Measurements from ENCODE around the gene MIGA2. TPM values are rescaled to one million over a fixed set of nuclear protein-coding genes. Genes with fewer than 3 reads are reported as not detected.

MIGA2 gene
- total RNA-seq, 1 donor from 2014 or later, result 19.7 TPM

DNA sequence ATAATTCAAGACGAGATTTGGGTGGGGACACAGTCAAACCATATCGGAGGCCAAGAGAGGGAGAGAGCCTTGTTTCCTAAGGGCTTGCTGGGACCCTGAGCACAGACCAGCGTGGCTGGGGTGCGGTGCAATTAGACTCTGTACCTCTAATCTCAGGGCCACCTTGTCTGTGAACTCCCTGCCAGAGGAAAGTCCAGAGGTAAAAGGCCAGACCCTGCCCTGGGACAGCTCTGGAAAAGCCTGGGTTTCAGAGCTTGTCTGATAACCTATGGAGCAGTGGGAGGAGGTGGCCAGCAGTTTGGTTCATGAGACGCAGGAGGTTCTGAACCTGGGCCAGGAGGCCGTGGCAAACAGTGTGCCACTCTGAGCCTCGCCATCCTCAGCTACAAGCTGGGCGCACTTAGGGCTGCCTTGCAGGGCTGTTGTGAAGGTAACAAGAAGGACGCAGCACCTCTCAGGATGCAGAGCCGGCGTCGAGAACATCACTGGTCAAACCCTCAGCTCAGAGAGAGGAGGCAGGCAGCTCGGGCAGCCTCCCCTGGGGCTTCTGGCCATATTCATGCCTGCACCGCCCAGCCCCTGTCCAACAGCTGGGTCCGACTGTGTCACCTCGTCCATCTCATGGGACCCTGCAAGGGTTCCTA, 39.7 kb downstream of the MIGA2 start:
- H3K36me3 Mint-ChIP-seq (ENCODE audit: low read depth), result no peaks in the 10 kb centered on the region
- peaks cover 13% of the 10 kb centered on the region for H3K4me1 Mint-ChIP-seq (ENCODE audit: low read depth)
- DNase-seq (ENCODE audit: low spot score), result no peak
- no peaks in the 10 kb centered on the region for H3K9me3 Mint-ChIP-seq (ENCODE audit: low read depth)
- TF ChIP-seq, protein P1, sequence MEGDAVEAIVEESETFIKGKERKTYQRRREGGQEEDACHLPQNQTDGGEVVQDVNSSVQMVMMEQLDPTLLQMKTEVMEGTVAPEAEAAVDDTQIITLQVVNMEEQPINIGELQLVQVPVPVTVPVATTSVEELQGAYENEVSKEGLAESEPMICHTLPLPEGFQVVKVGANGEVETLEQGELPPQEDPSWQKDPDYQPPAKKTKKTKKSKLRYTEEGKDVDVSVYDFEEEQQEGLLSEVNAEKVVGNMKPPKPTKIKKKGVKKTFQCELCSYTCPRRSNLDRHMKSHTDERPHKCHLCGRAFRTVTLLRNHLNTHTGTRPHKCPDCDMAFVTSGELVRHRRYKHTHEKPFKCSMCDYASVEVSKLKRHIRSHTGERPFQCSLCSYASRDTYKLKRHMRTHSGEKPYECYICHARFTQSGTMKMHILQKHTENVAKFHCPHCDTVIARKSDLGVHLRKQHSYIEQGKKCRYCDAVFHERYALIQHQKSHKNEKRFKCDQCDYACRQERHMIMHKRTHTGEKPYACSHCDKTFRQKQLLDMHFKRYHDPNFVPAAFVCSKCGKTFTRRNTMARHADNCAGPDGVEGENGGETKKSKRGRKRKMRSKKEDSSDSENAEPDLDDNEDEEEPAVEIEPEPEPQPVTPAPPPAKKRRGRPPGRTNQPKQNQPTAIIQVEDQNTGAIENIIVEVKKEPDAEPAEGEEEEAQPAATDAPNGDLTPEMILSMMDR (IDR thresholded peaks at IDR 0.05), result no peak
- H3K4me3 Mint-ChIP-seq (ENCODE audit: unreplicated experiment), result no peak overlapping the region
- H3K27me3 Mint-ChIP-seq (ENCODE audit: low read depth), result no peaks in the 10 kb centered on the region
- no peak overlapping the region for H3K27ac Mint-ChIP-seq (ENCODE audit: unreplicated experiment)

DNA sequence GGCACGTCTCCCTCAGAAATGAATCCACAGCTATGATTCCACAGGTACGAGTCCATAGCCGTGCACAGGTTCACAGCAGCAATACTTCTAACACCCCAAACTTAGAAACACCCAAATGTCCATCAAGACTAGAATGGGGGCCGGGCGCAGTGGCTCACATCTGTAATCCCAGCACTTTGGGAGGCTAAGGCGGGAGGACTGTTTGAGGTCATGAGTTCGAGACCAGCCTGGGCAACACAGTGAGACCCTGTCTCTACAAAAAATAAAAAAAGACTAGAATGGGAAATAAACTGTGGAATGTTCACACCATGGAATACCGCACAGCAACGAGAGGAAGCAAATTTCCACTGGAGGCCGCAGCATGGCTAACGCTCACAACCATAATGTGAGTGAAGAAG, 40.2 kb downstream of the MIGA2 start:
- no peak for DNase-seq (ENCODE audit: low spot score)
- Mint-ChIP-seq H3K36me3 (ENCODE audit: low read depth) (no peaks in the 10 kb centered on the region), H3K4me1 (ENCODE audit: low read depth) (peaks cover 15% of the 10 kb centered on the region), H3K9me3 (ENCODE audit: low read depth) (no peaks in the 10 kb centered on the region), H3K27me3 (ENCODE audit: low read depth) (no peaks in the 10 kb centered on the region), H3K4me3 (ENCODE audit: unreplicated experiment) (no peak overlapping the region), H3K27ac (ENCODE audit: unreplicated experiment) (no peak overlapping the region)
- TF ChIP-seq, protein P1 (IDR thresholded peaks at IDR 0.05), result no peak

DNA sequence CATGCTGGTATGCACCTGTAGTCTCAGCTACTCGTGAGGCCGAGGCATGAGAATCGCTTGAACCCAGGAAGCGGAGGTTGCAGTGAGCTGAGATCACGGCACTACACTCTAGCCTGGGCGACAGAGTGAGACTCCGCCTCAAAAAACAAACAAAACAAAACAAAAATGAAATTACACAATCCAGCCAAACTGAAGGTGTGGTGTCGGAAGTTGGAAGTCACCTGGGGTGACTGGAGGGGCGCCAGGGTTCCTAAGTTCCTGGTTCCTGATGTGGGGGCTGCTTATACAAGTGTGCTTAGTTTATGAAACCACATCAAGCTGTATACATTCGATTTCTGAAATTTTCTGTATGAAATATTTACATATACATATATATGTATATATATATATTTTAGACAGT, 40.8 kb downstream of the MIGA2 start:
- no peak for DNase-seq (ENCODE audit: low spot score)
- no peak overlapping the region for H3K27ac Mint-ChIP-seq (ENCODE audit: unreplicated experiment)
- H3K4me3 Mint-ChIP-seq (ENCODE audit: unreplicated experiment), result no peak overlapping the region
- TF ChIP-seq, protein P1 (IDR thresholded peaks at IDR 0.05), result no peak
- H3K9me3 Mint-ChIP-seq (ENCODE audit: low read depth), result no peaks in the 10 kb centered on the region
- H3K36me3 Mint-ChIP-seq (ENCODE audit: low read depth), result no peaks in the 10 kb centered on the region
- no peaks in the 10 kb centered on the region for H3K27me3 Mint-ChIP-seq (ENCODE audit: low read depth)
- peaks cover 21% of the 10 kb centered on the region for H3K4me1 Mint-ChIP-seq (ENCODE audit: low read depth)

DNA sequence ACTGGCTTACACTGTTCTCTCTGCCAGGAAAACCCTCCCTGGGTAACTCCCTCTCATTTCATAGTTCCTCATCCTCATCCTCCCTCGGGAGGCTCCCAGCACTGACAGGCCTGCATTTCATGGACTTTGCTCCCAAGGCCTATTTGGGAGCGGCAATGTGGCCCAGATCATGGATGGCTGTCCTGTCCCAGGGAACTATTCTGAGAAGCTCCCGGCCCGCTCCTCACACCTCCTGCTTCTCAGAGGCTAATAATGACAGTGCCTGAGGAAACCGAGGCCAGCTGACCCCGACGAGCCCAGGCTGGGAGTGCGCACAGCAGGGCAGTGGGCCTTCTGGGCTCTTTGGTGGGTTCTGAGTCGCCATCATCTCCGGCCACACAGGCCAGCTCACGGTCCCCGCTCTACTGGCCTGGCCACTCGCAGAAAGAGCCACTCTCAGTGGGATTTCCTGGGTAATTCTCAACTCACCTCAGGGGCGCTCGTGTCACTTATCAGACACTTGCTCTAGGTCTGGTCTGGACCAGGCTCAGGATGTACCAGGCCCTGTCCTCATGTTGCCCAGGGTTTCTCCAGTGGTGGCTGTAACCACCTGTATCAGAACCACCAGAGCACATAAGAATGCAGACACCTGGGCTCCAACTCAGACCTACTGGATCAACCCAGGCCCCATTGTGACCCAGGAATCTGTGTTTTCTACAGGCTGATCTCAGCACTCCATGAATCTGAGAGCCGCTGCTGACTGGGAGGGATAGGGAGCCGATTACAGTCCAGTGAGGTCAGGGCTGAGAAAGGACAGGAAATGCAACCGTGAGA, 42.5 kb downstream of the MIGA2 start:
- Mint-ChIP-seq H3K4me3 (ENCODE audit: unreplicated experiment) (peak overlapping the region; percentile 19), H3K9me3 (ENCODE audit: low read depth) (no peaks in the 10 kb centered on the region), H3K4me1 (ENCODE audit: low read depth) (peaks cover 21% of the 10 kb centered on the region), H3K27me3 (ENCODE audit: low read depth) (no peaks in the 10 kb centered on the region), H3K36me3 (ENCODE audit: low read depth) (no peaks in the 10 kb centered on the region), H3K27ac (ENCODE audit: unreplicated experiment) (no peak overlapping the region)
- peak; percentile 52 for DNase-seq (ENCODE audit: low spot score)
- TF ChIP-seq, protein P1 (IDR thresholded peaks at IDR 0.05), result no peak

DNA sequence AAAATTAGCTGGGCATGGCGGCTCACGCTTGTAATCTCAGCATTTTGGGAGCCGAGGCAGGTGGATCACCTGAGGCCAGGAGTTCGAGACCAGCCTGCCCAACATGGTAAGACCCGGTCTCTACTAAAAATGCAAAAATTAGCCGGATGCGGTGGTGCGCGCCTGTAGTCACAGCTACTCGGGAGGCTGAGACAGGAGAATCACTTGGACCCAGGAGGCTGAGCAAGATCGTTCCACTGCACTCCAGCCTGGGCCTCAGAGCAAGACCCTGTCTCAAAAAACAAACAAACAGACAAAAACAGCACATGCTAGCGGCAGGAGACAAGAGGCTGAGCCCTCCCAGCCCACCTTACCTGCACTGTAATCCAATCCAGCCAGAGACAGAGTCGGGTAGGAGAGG, 43.4 kb downstream of the MIGA2 start:
- Mint-ChIP-seq H3K27me3 (ENCODE audit: low read depth) (no peaks in the 10 kb centered on the region), H3K4me1 (ENCODE audit: low read depth) (peaks cover 21% of the 10 kb centered on the region), H3K4me3 (ENCODE audit: unreplicated experiment) (peak overlapping the region; percentile 78), H3K27ac (ENCODE audit: unreplicated experiment) (no peak overlapping the region), H3K9me3 (ENCODE audit: low read depth) (no peaks in the 10 kb centered on the region), H3K36me3 (ENCODE audit: low read depth) (no peaks in the 10 kb centered on the region)
- DNase-seq (ENCODE audit: low spot score), result no peak
- TF ChIP-seq, protein P1 (IDR thresholded peaks at IDR 0.05), result no peak
